Activated CD8-positive, alpha-beta T cell treated with anti-CD3 and anti-CD28 coated beads for 36 hours (primary cell): ENCODE measurements around the gene LIPT1. TPM values are rescaled to one million over a fixed set of nuclear protein-coding genes. Genes with fewer than 3 reads are reported as not detected.
A peak's percentile ranks its signal among the peaks of the same experiment; 100 is the strongest.

Source experiments
- ATAC-seq: fragments of 200-7000 bp; cut with Tn5 transposase; one replicate; pipeline ENCODE4 v1.10.0; 2021; ENCODE audit warnings: mild to moderate bottlenecking, moderate library complexity
- CTCF ChIA-PET: fragments of 350-600 bp; sonication (Branson Sonifier 250); formaldehyde crosslinking; loops from one replicate; lab custom pipeline; 2021; ENCODE audit warnings: antibody characterized with exemption; lab: Charles Lee
- POLR2A ChIA-PET: fragments of 350-600 bp; sonication (Branson Sonifier 250); formaldehyde crosslinking; loops from one replicate; lab custom pipeline; 2021; ENCODE audit warnings: antibody characterized with exemption; lab: Charles Lee
- DNase-seq: peaks from one replicate; pipeline ENCODE4 v3.0.0-alpha.2; 2020
- H3K27ac Mint-ChIP-seq: one replicate; pipeline ENCODE4 v1.8.0; 2021; ENCODE audit warnings: mild to moderate bottlenecking, mixed read lengths
- H3K27me3 Mint-ChIP-seq: one replicate; pipeline ENCODE4 v1.8.0; 2021; ENCODE audit warnings: mixed read lengths
- H3K36me3 Mint-ChIP-seq: one replicate; pipeline ENCODE4 v1.8.0; 2021; ENCODE audit warnings: low read depth, mixed read lengths
- H3K4me1 Mint-ChIP-seq: one replicate; pipeline ENCODE4 v1.8.0; 2021; ENCODE audit warnings: low read depth, mixed read lengths
- H3K4me3 Mint-ChIP-seq: one replicate; pipeline ENCODE4 v1.8.0; 2021; ENCODE audit warnings: mild to moderate bottlenecking, moderate library complexity, mixed read lengths
- H3K9me3 Mint-ChIP-seq: one replicate; pipeline ENCODE4 v1.8.0; 2021; ENCODE audit warnings: mixed read lengths
- CTCF ChIP-seq: fragments of 200-600 bp; IDR thresholded peaks from one replicate; pipeline ENCODE4 v1.8.0; 2022; ENCODE audit warnings: antibody characterized with exemption, mild to moderate bottlenecking
- intact Hi-C: fragments of 100-400 bp; cut with micrococcal nuclease; formaldehyde crosslinking; loops from one replicate; pipeline ENCODE4 v1.10.0; 2022
- total RNA-seq, 2 experiments: library from RNA; stranded (reverse); gene quantifications; one replicate each; pipeline ENCODE4 v1.2.3, GENCODE V29; 2021

Gene LIPT1
- total RNA-seq, 2 experiments from 2014 or later = 3.3 to 6.0 TPM

GRCh38 chr2:99198103-99198841, 43.5 kb downstream of the LIPT1 start:
- ChIA-PET CTCF (interaction anchor here (1.5 kb wide), 1 partner anchor 18 kb away, joined by 4 read pairs; no protein-coding TSS in a partner anchor), POLR2A (no interaction called here)
- no peak overlapping the region for H3K27ac Mint-ChIP-seq
- no peak for TF ChIP-seq CTCF
- H3K9me3 Mint-ChIP-seq = no peaks in the 10 kb centered on the region
- H3K4me1 Mint-ChIP-seq = no peaks in the 10 kb centered on the region
- no peaks in the 10 kb centered on the region for H3K27me3 Mint-ChIP-seq
- no peak overlapping the region for H3K4me3 Mint-ChIP-seq
- ATAC-seq (no peak), DNase-seq (no peak)
- intact Hi-C loops = no loop called here
- peaks cover 12% of the 10 kb centered on the region for H3K36me3 Mint-ChIP-seq

- DNase-seq (no peak), ATAC-seq (no peak)
- H3K4me3 Mint-ChIP-seq = no peak overlapping the region
- no peaks in the 10 kb centered on the region for H3K27me3 Mint-ChIP-seq
- H3K4me1 Mint-ChIP-seq = no peaks in the 10 kb centered on the region
- H3K36me3 Mint-ChIP-seq = peaks cover 9% of the 10 kb centered on the region
- POLR2A ChIA-PET = interaction anchor here (0.6 kb wide), 1 partner anchor 10 kb away, joined by 3 read pairs; no protein-coding TSS in a partner anchor
- intact Hi-C loops = no loop called here
- no peak overlapping the region for H3K27ac Mint-ChIP-seq
- H3K9me3 Mint-ChIP-seq = no peaks in the 10 kb centered on the region
- TF ChIP-seq CTCF = no peak
- CTCF ChIA-PET = interaction anchor here (0.9 kb wide), 1 partner anchor 19 kb away, joined by 3 read pairs; no protein-coding TSS in a partner anchor
Observed at GRCh38 chr2:99200076-99200800, 45.5 kb downstream of the LIPT1 start.

- Mint-ChIP-seq H3K36me3 (peaks cover 5% of the 10 kb centered on the region), H3K9me3 (peaks cover 3% of the 10 kb centered on the region), H3K27ac (no peak overlapping the region), H3K4me3 (no peak overlapping the region), H3K27me3 (no peaks in the 10 kb centered on the region), H3K4me1 (no peaks in the 10 kb centered on the region)
- TF ChIP-seq CTCF = peak; percentile 33
- ATAC-seq (no peak), DNase-seq (no peak)
- intact Hi-C loops = no loop called here
- ChIA-PET POLR2A (no interaction called here), CTCF (no interaction called here)
Observed at GRCh38 chr2:99201959-99202678, 47.4 kb downstream of the LIPT1 start.

- no peak for TF ChIP-seq CTCF
- intact Hi-C loops = no loop called here
- POLR2A ChIA-PET = no interaction called here
- Mint-ChIP-seq H3K36me3 (peaks cover 17% of the 10 kb centered on the region), H3K9me3 (peaks cover 3% of the 10 kb centered on the region), H3K27me3 (no peaks in the 10 kb centered on the region), H3K4me1 (no peaks in the 10 kb centered on the region), H3K4me3 (no peak overlapping the region), H3K27ac (no peak overlapping the region)
- CTCF ChIA-PET = no interaction called here
- no peak for ATAC-seq
- no peak for DNase-seq
Observed at GRCh38 chr2:99205491-99205890, 50.7 kb downstream of the LIPT1 start.

Other genes starting within 250 kb of the LIPT1 start
- gene CRACDL, start 218.7 kb upstream of the LIPT1 start, total RNA-seq = under 1 TPM; 0.09 to 0.38 TPM
- gene C2orf15, start 13.3 kb upstream of the LIPT1 start, total RNA-seq = 1 to 10 TPM; 1.4 to 1.5 TPM
- gene TSGA10, start within 50 bp of the LIPT1 start, total RNA-seq = 1 to 10 TPM; 8.6 to 9.2 TPM
- gene MITD1, start 26.1 kb downstream of the LIPT1 start, total RNA-seq = 10 to 100 TPM; 49.8 to 55.9 TPM
- gene MRPL30, start 26.2 kb downstream of the LIPT1 start, total RNA-seq = 10 to 100 TPM; 30.0 to 34.2 TPM
- not detected for gene LYG2, start 100.7 kb downstream of the LIPT1 start, total RNA-seq
- gene LYG1, start 146.2 kb downstream of the LIPT1 start, total RNA-seq = under 1 TPM; 0.54 to 0.81 TPM
- 10 to 100 TPM; 23.0 to 27.0 TPM for gene TXNDC9, start 181.4 kb downstream of the LIPT1 start, total RNA-seq
- gene EIF5B, start 182.4 kb downstream of the LIPT1 start, total RNA-seq = 10 to 100 TPM; 71.6 to 75.3 TPM